NCI-H345 treated with DMSO at 0.1 percent for 48 hours (cell line): ENCODE measurements around the gene TMEM52.

Experiments used
- DNase-seq: peaks from one replicate; lab custom pipeline; 2025; ENCODE audit not compliant: unreplicated experiment; lab: John Stamatoyannopoulos, UW

The TMEM52 gene

GRCh38 chr1:1916851-1917251 is 2.2 kb downstream of the TMEM52 start:
- DNase-seq = no peak

GRCh38 chr1:1915911-1916840 is 2.9 kb downstream of the TMEM52 start:
- DNase-seq = no peak

- no peak for DNase-seq
These were observed 3.9 kb downstream of the TMEM52 start, which contains the start of gene CALML6 for GRCh38 chr1:1914971-1915692. Gene CALML6, plus strand, starts transcription at chr1:1915260. Its CDS starts 21 bp downstream, at chr1:1915281.

- DNase-seq = no peak
These were observed 4.7 kb downstream of the TMEM52 start for GRCh38 chr1:1914101-1914970.

GRCh38 chr1:1911350-1912041 is 7.6 kb downstream of the TMEM52 start:
- DNase-seq = no peak

GRCh38 chr1:1910651-1911331 is 8.3 kb downstream of the TMEM52 start:
- no peak for DNase-seq

GRCh38 chr1:1910033-1910465 is 9.0 kb downstream of the TMEM52 start:
- DNase-seq = no peak

- DNase-seq = no peak
These were observed 10.6 kb downstream of the TMEM52 start for GRCh38 chr1:1908506-1908791.

GRCh38 chr1:1907098-1907736 is 11.9 kb downstream of the TMEM52 start:
- DNase-seq = peak; percentile 90

- peak; percentile 35 for DNase-seq
These were observed 12.6 kb downstream of the TMEM52 start for GRCh38 chr1:1906185-1907097.

GRCh38 chr1:1903224-1903623 is 15.9 kb downstream of the TMEM52 start:
- no peak for DNase-seq

GRCh38 chr1:1901641-1902294 is 17.3 kb downstream of the TMEM52 start:
- no peak for DNase-seq

- DNase-seq = no peak
These were observed 18.0 kb downstream of the TMEM52 start for GRCh38 chr1:1900883-1901640.

- DNase-seq = no peak
These were observed 19.1 kb downstream of the TMEM52 start for GRCh38 chr1:1899967-1900327.

GRCh38 chr1:1899266-1899966 is 19.7 kb downstream of the TMEM52 start:
- no peak for DNase-seq

- no peak for DNase-seq
These were observed 20.7 kb downstream of the TMEM52 start for GRCh38 chr1:1898246-1898933.
